Esophagus (tissue), 2 donors: ENCODE results near the gene MBD3L2. TPM values are rescaled to one million over a fixed set of nuclear protein-coding genes. Genes with fewer than 3 reads are reported as not detected.
"Not testable (repeated sequence)": the region's sequence is repeated elsewhere in the genome, so short reads cannot be mapped to it uniquely, and the experiment has no call there.

Experiments
- H3K27ac ChIP-seq, 2 donors: one replicate each; pipeline ENCODE4 v1.5.1; 2013; ENCODE audit warnings: low read depth in 2 of 2, mild to moderate bottlenecking in 2 of 2, inconsistent platforms in 1 of 2, low read length in 1 of 2, moderate library complexity in 1 of 2
- H3K27me3 ChIP-seq, 2 donors: one replicate each; pipeline ENCODE4 v1.6.1; 2013; ENCODE audit warnings: low read length in 2 of 2, control low read depth in 1 of 2, mild to moderate bottlenecking in 1 of 2; ENCODE audit not compliant: insufficient read depth in 2 of 2, control insufficient read depth in 1 of 2
- H3K36me3 ChIP-seq, 2 donors: one replicate each; pipeline ENCODE4 v1.6.1; 2013; ENCODE audit warnings: low read length in 1 of 2; ENCODE audit not compliant: control insufficient read depth in 2 of 2, insufficient read depth in 2 of 2
- H3K4me1 ChIP-seq, 2 donors: one replicate each; pipeline ENCODE4 v1.6.1; 2013; ENCODE audit warnings: low read length in 1 of 2; ENCODE audit not compliant: control insufficient read depth in 2 of 2, insufficient read depth in 2 of 2
- H3K4me3 ChIP-seq, 2 donors: one replicate each; pipeline ENCODE4 v1.5.1; 2013; ENCODE audit warnings: low read length in 2 of 2, mild to moderate bottlenecking in 2 of 2, low read depth in 1 of 2, moderate library complexity in 1 of 2
- H3K9me3 ChIP-seq, 2 donors: one replicate each; pipeline ENCODE4 v1.6.1; 2013; ENCODE audit warnings: mild to moderate bottlenecking in 2 of 2, low read depth in 1 of 2, low read length in 1 of 2, moderate library complexity in 1 of 2; ENCODE audit not compliant: control insufficient read depth in 2 of 2, insufficient read depth in 1 of 2
- WGBS, 2 donors: extraction: QIAGEN DNeasy Blood & Tissue Kit; methylation state at CpG; one replicate each; pipeline ENCODE4 v1.1.7; 2013; 5-methylcytosine and 5-hydroxymethylcytosine counted together
- polyA plus RNA-seq, 2 donors: library from polyadenylated mRNA; stranded (reverse); fragments of 200-250 nt; gene quantifications; one replicate each; pipeline ENCODE4 v1.2.3, GENCODE V29; 2013
- donor health status: healthy with polysubstance abuse.
- donor health status: Bipolar disorder and iron deficiency.

Gene MBD3L2
- polyA plus RNA-seq, 2 donors: not detected

DNA sequence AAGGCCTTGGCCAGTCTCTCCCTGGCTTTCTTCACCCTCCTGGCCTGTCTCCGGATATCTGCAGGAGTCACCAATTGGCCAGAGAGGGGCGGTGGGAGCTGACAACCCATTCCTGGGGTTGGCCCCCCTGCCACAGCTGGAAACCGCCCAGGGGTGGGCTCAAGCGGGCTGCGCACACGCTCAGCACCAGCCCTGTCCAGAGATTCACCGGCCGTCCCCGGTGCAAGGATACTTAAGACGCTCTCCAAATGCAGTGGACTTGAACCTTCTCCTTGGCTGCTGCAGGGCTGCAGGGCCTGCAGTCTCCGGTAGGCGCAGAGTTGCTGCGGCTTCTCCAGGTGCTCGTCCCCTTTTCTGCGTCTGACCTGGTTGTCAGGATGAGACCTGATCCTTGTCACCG is 7.2 kb downstream of the MBD3L2 start:
- H3K4me1 ChIP-seq, H3K36me3 ChIP-seq, H3K27me3 ChIP-seq, H3K27ac ChIP-seq, H3K4me3 ChIP-seq, H3K9me3 ChIP-seq: not testable (repeated sequence)
- 82 to 92% methylated on average over 8 of the region's 16 CpGs for WGBS, 2 donors

DNA sequence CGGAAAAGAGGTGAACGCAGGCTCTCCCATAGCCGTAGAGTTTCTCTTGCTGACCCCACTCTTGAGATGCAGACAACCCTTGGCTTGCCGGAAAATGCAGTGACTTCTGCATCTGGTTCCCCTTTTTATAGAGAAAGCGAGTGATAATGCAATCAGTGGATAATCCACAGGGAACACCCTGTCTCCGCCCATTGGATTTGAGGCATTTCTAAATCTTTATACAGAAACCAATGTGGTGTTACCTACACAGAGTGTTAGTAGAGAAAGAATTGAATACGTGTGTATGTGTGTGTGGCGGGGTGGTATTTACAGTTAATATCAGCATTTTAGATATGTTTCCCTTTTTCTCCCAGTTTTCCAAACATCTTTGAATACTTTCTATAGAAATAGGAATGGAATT is 9.5 kb downstream of the MBD3L2 start, which contains the start of gene MBD3L3:
Gene MBD3L3, minus strand, starts transcription at position 101 of the 400 bp plus-strand sequence. Its CDS starts 71 bp downstream, at position 30.
- WGBS, 2 donors: no CpG with 5 or more reads among the region's 8 CpGs

GRCh38 chr19:7059977-7060376 is 10.9 kb downstream of the MBD3L2 start:
- not testable (repeated sequence) for H3K27ac ChIP-seq, H3K4me1 ChIP-seq, H3K4me3 ChIP-seq, H3K9me3 ChIP-seq, H3K27me3 ChIP-seq, H3K36me3 ChIP-seq
- WGBS, 2 donors: 53 to 64% methylated on average over 1 of the region's 2 CpGs

More for the DNA sequence above, 9.5 kb downstream of the MBD3L2 start, which contains the start of gene MBD3L3:
- not testable (repeated sequence) for H3K9me3 ChIP-seq, H3K27me3 ChIP-seq, H3K36me3 ChIP-seq, H3K27ac ChIP-seq, H3K4me1 ChIP-seq, H3K4me3 ChIP-seq

- Histone ChIP-seq H3K9me3 (no peaks in the 10 kb centered on the region), H3K27me3 (no peaks in the 10 kb centered on the region), H3K36me3 (no peaks in the 10 kb centered on the region), H3K4me3 (no peak overlapping the region), H3K4me1 (no peaks in the 10 kb centered on the region), H3K27ac (no peak overlapping the region)
- WGBS, 2 donors: 83 to 85% methylated on average over 4 of the region's 4 CpGs
Measured at GRCh38 chr19:7063339-7063738, 14.2 kb downstream of the MBD3L2 start.

DNA sequence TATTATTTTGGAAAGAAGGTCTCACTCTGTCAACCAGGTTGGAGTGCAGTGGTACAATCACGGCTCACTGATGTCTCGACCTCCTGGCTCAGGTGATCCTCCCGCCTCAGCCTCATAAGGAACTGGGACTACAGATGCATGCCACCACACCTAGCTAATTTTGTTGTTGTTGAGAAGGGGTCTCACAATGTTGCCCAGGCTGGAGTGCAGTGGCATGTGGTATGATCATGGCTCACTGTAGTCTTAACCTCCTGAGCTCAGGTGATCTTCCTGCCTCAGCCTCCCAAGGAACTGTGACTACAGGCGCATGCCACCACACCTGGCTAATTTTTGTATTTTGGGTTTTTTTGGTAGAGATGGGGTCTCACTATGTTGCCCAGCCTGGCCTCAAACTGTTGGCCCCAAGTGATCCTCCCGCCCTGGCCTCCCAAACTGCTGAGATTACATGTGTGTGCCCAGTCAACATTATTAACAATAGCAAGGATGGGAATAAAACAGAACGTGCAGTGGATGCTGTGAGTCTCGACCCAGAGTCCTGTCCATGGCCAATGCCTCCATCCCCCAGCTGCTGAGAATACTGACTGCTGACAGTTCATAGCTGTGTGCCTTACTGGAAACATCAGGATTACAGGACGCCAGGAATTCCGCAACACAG is 14.8 kb downstream of the MBD3L2 start:
- H3K4me3 ChIP-seq: no peak overlapping the region
- no peaks in the 10 kb centered on the region for H3K9me3 ChIP-seq
- 87 to 93% methylated on average over 9 of the region's 9 CpGs for WGBS, 2 donors
- H3K27ac ChIP-seq: no peak overlapping the region
- no peaks in the 10 kb centered on the region for H3K36me3 ChIP-seq
- H3K27me3 ChIP-seq: no peaks in the 10 kb centered on the region
- no peaks in the 10 kb centered on the region for H3K4me1 ChIP-seq

DNA sequence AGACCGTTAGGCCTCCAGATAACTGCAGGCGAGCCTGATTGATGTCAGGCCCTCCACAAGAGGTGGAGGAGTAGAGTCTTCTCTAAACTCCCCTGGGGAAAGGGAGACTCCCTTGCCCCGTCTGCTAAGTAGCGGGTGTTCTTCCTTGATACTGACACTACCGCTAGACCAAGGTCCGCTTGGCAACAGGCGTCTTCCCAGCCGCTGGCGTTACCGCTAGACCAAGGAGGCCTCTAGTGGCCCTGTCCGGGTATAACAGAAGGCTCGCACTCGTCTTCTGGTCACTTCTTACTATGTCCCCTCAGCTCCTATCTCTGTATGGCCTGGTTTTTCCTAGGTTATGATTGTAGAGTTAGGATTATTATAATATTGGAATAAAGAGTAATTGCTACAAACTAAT is 18.0 kb downstream of the MBD3L2 start:
- H3K27ac ChIP-seq, H3K9me3 ChIP-seq, H3K27me3 ChIP-seq, H3K36me3 ChIP-seq, H3K4me3 ChIP-seq, H3K4me1 ChIP-seq: not testable (repeated sequence)
- WGBS, 2 donors: 52 to 62% methylated on average over 13 of the region's 13 CpGs

DNA sequence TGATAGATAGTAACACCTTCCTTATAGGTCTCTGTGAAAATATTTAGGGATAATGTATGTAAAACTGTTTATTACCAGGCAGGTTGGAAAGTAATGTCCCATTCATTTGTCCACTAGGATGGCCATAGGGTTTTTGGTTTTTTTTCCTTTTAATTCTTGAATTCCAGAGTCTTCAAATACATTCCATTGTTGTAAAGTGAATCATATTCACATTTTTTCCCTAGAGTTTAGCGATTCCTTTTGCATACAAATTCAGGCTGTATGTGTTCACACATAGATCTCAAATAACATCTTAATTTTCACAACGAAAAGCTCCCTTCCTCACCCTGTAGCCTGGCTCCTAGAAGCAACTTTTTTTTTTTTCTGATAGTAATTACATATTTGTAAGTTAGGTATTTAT is 18.6 kb downstream of the MBD3L2 start:
- no peaks in the 10 kb centered on the region for H3K9me3 ChIP-seq
- 83 to 87% methylated on average over 2 of the region's 2 CpGs for WGBS, 2 donors
- H3K27ac ChIP-seq: no peak overlapping the region
- H3K4me3 ChIP-seq: no peak overlapping the region
- peaks cover 0 to 3% of the 10 kb centered on the region in 2 donors for H3K36me3 ChIP-seq
- H3K4me1 ChIP-seq: peaks cover 0 to 2% of the 10 kb centered on the region in 2 donors
- H3K27me3 ChIP-seq: no peaks in the 10 kb centered on the region

DNA sequence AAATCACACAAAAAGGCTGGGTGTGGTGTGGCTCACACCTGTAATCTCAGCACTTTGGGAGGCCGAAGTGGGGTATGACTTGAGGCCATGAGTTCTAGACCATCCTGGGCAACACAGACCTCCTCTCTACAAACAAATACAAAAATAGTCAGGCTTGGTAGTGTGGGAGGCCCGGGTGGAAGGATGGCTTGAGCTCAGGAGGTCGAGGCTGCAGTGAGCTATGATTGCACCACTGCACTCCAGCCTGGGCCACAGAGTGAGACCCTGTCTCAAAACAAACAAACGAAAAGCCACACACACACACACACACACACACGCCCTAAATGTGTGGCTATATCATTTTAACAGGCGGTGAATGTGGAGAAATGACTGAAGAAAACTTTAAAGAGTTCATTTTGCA is 19.5 kb downstream of the MBD3L2 start:
- no peaks in the 10 kb centered on the region for H3K27me3 ChIP-seq
- peaks cover 0 to 2% of the 10 kb centered on the region in 2 donors for H3K4me1 ChIP-seq
- H3K4me3 ChIP-seq: no peak overlapping the region
- no peak overlapping the region for H3K27ac ChIP-seq
- peaks cover 0 to 3% of the 10 kb centered on the region in 2 donors for H3K36me3 ChIP-seq
- WGBS, 2 donors: 83 to 88% methylated on average over 6 of the region's 6 CpGs
- H3K9me3 ChIP-seq: no peaks in the 10 kb centered on the region

- Histone ChIP-seq H3K27ac (peak within 1 kb of the TSS; percentile 84 to 90), H3K4me3 (peak within 1 kb of the TSS; percentile 71 to 76), H3K36me3 (peaks cover 0 to 3% of the 10 kb centered on the region in 2 donors), H3K27me3 (no peaks in the 10 kb centered on the region), H3K9me3 (no peaks in the 10 kb centered on the region), H3K4me1 (peaks cover 0 to 2% of the 10 kb centered on the region in 2 donors)
- WGBS, 2 donors: 0 to 1% methylated on average over 51 to 56 of the region's 56 CpGs
Measured at GRCh38 chr19:7069042-7069903, 20.2 kb downstream of the MBD3L2 start, which contains the start of gene ZNF557. Gene ZNF557 (plus strand): TSS chr19:7069703. CDS start chr19:7075075, 5,372 bp downstream.
